Astrocyte (in vitro differentiated cells and primary cell): ENCODE results near the gene CSMD2. TPM values are rescaled to one million over a fixed set of nuclear protein-coding genes. Genes with fewer than 3 reads are reported as not detected.

Experiments used
- DNase-seq: peaks from one replicate; pipeline ENCODE4 v3.0.0-alpha.2; 2010; ENCODE audit warnings: low read depth
- FAIRE-seq: peaks from 2 replicates; lab custom pipeline; 2011; peaks lifted over from hg19 to GRCh38; lab: Jason Lieb, UNC
- H2AFZ ChIP-seq: 2 replicates; pipeline ENCODE4 v1.6.0; 2012; ENCODE audit warnings: low read depth, low read length, inconsistent platforms
- H3K27ac ChIP-seq: 2 replicates; pipeline ENCODE4 v1.5.1; 2011; ENCODE audit warnings: low read depth, low read length, inconsistent platforms
- H3K27me3 ChIP-seq: 2 replicates; pipeline ENCODE4 v1.6.0; 2011; ENCODE audit warnings: low read length, inconsistent platforms; ENCODE audit not compliant: insufficient read depth
- H3K36me3 ChIP-seq: 2 replicates; pipeline ENCODE4 v1.5.1; 2011; ENCODE audit warnings: low read length, inconsistent platforms; ENCODE audit not compliant: insufficient read depth
- H3K4me1 ChIP-seq: 2 replicates; pipeline ENCODE4 v1.5.1; 2011; ENCODE audit warnings: low read length, inconsistent platforms; ENCODE audit not compliant: insufficient read depth
- H3K4me2 ChIP-seq: 2 replicates; pipeline ENCODE4 v1.6.0; 2012; ENCODE audit warnings: low read length, inconsistent platforms
- H3K4me3 ChIP-seq: 2 replicates; pipeline ENCODE4 v1.5.1; 2011; ENCODE audit warnings: low read depth, mild to moderate bottlenecking, low read length, inconsistent platforms; ENCODE audit not compliant: insufficient read depth
- H3K79me2 ChIP-seq: 2 replicates; pipeline ENCODE4 v1.6.0; 2012; ENCODE audit warnings: mild to moderate bottlenecking, low read length, inconsistent platforms; ENCODE audit not compliant: insufficient read depth
- H3K9ac ChIP-seq: 2 replicates; pipeline ENCODE4 v1.6.0; 2012; ENCODE audit warnings: mild to moderate bottlenecking, low read length, inconsistent platforms
- H3K9me3 ChIP-seq: 2 replicates; pipeline ENCODE4 v1.5.1; 2012; ENCODE audit warnings: low read depth, mild to moderate bottlenecking, low read length, inconsistent platforms; ENCODE audit not compliant: insufficient read depth
- H4K20me1 ChIP-seq: 2 replicates; pipeline ENCODE4 v1.6.0; 2012; ENCODE audit warnings: low read length, inconsistent platforms; ENCODE audit not compliant: insufficient read depth
- H3K27ac Mint-ChIP-seq: one replicate; pipeline ENCODE4 v1.8.0; 2021; ENCODE audit warnings: mild to moderate bottlenecking, mixed read lengths; ENCODE audit not compliant: unreplicated experiment
- H3K27me3 Mint-ChIP-seq: one replicate; pipeline ENCODE4 v1.8.0; 2021; ENCODE audit warnings: low read depth, mixed read lengths; ENCODE audit not compliant: unreplicated experiment
- H3K36me3 Mint-ChIP-seq: one replicate; pipeline ENCODE4 v1.8.0; 2021; ENCODE audit warnings: low read depth, mixed read lengths; ENCODE audit not compliant: unreplicated experiment
- H3K4me1 Mint-ChIP-seq: one replicate; pipeline ENCODE4 v1.8.0; 2021; ENCODE audit warnings: low read depth, mixed read lengths; ENCODE audit not compliant: unreplicated experiment
- H3K4me3 Mint-ChIP-seq: one replicate; pipeline ENCODE4 v1.8.0; 2021; ENCODE audit warnings: mild to moderate bottlenecking, moderate library complexity, mixed read lengths; ENCODE audit not compliant: unreplicated experiment
- H3K9me3 Mint-ChIP-seq: one replicate; pipeline ENCODE4 v1.8.0; 2021; ENCODE audit warnings: mild to moderate bottlenecking, mixed read lengths; ENCODE audit not compliant: unreplicated experiment
- EZH2 ChIP-seq: IDR thresholded peaks from 2 replicates; pipeline ENCODE4 v1.6.1; 2012; ENCODE audit warnings: mild to moderate bottlenecking, low read length, inconsistent platforms; ENCODE audit not compliant: insufficient read depth
- total RNA-seq: library from RNA; stranded (reverse); gene quantifications from 2 replicates; pipeline ENCODE4 v1.2.1, GENCODE V29; 2021
- TF ChIP-seq, protein P1 (sequence below): IDR thresholded peaks from 2 replicates; pipeline ENCODE4 v1.5.1; 2011; ENCODE audit warnings: low read depth, mild to moderate bottlenecking, inconsistent platforms, low read length, moderate library complexity; ENCODE audit not compliant: insufficient read depth

The CSMD2 gene
- total RNA-seq, 1 donor from 2014 or later = 11.1 TPM

DNA sequence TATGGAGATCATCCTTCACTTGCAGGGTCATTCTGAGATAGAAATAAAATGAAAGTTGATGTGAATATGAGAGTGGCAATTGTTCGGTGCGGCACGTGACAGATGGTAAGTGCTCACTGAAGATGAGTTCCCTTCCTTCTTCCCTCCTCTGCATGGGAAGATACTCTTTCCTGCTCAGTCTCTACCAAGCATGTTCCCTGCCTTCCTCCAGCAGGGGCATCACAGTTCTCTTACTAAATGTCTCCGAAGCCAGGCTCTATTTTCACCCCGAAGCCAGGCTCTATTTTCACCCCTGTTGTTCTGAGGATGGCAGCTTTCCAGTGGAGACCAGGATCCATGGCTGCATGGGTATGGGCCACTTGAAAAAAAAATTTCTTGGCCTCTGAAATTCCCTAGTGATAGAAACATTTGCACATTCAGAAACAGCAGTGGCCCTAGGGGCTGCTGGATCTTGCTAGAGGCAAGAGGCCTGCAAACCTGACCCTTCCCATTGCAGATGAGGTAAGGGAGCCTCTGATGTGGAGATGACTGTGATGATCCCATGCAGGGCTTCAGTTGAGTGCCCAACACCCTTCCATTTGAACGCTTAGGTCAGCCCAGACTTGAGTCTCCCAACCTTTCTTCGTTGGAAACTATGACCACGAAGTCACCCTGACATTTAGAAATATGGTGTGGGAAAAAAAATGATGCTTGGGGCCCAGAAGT lies 424.8 kb downstream of the CSMD2 start:
- H3K4me1 Mint-ChIP-seq = no peaks in the 10 kb centered on the region
- no peak overlapping the region for H3K4me3 Mint-ChIP-seq
- Histone ChIP-seq H3K79me2 (no peaks in the 10 kb centered on the region), H2AFZ (no peak overlapping the region), H4K20me1 (no peaks in the 10 kb centered on the region), H3K27me3 (no peaks in the 10 kb centered on the region), H3K9me3 (no peaks in the 10 kb centered on the region), H3K27ac (no peak overlapping the region), H3K4me3 (no peak overlapping the region), H3K4me2 (no peak overlapping the region), H3K4me1 (no peaks in the 10 kb centered on the region), H3K9ac (no peak overlapping the region), H3K36me3 (peaks cover 7% of the 10 kb centered on the region)
- H3K27me3 Mint-ChIP-seq = peaks cover 4% of the 10 kb centered on the region
- FAIRE-seq = no peak
- H3K9me3 Mint-ChIP-seq = peaks cover 5% of the 10 kb centered on the region
- no peak overlapping the region for H3K27ac Mint-ChIP-seq
- peaks cover 26% of the 10 kb centered on the region for H3K36me3 Mint-ChIP-seq
- no peak for TF ChIP-seq EZH2
- TF ChIP-seq, protein P1, sequence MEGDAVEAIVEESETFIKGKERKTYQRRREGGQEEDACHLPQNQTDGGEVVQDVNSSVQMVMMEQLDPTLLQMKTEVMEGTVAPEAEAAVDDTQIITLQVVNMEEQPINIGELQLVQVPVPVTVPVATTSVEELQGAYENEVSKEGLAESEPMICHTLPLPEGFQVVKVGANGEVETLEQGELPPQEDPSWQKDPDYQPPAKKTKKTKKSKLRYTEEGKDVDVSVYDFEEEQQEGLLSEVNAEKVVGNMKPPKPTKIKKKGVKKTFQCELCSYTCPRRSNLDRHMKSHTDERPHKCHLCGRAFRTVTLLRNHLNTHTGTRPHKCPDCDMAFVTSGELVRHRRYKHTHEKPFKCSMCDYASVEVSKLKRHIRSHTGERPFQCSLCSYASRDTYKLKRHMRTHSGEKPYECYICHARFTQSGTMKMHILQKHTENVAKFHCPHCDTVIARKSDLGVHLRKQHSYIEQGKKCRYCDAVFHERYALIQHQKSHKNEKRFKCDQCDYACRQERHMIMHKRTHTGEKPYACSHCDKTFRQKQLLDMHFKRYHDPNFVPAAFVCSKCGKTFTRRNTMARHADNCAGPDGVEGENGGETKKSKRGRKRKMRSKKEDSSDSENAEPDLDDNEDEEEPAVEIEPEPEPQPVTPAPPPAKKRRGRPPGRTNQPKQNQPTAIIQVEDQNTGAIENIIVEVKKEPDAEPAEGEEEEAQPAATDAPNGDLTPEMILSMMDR = no peak
- DNase-seq = no peak

DNA sequence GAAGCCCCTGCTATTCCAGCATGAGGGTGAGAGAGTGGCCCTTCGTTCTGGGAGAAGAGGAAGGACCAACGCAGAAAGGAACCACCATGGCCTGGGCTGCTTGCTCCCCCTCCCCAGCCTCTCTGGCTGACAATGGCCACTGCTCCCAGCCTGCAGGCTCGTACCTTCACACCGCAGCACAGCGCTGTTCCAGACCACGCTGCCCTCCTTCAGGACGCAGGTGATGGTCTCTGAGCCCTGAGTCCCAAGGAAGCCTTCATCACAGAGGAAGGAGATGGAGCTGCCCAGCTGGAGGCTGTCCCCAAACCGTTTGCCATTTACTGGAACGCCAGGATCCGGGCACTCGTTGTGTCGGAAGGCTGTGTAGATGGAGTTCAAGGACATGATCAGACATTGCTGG lies 426.1 kb downstream of the CSMD2 start:
- Mint-ChIP-seq H3K4me1 (no peaks in the 10 kb centered on the region), H3K36me3 (peaks cover 26% of the 10 kb centered on the region), H3K27me3 (peaks cover 4% of the 10 kb centered on the region), H3K9me3 (peaks cover 5% of the 10 kb centered on the region), H3K4me3 (no peak overlapping the region), H3K27ac (no peak overlapping the region)
- no peak overlapping the region for H3K9ac ChIP-seq
- H3K4me3 ChIP-seq = no peak overlapping the region
- no peaks in the 10 kb centered on the region for H3K79me2 ChIP-seq
- peaks cover 7% of the 10 kb centered on the region for H3K36me3 ChIP-seq
- FAIRE-seq = no peak
- H3K27me3 ChIP-seq = no peaks in the 10 kb centered on the region
- H2AFZ ChIP-seq = no peak overlapping the region
- H4K20me1 ChIP-seq = no peaks in the 10 kb centered on the region
- TF ChIP-seq EZH2 = no peak
- TF ChIP-seq, protein P1 = no peak
- H3K9me3 ChIP-seq = no peaks in the 10 kb centered on the region
- H3K4me1 ChIP-seq = no peaks in the 10 kb centered on the region
- no peak overlapping the region for H3K27ac ChIP-seq
- DNase-seq = no peak
- H3K4me2 ChIP-seq = no peak overlapping the region

DNA sequence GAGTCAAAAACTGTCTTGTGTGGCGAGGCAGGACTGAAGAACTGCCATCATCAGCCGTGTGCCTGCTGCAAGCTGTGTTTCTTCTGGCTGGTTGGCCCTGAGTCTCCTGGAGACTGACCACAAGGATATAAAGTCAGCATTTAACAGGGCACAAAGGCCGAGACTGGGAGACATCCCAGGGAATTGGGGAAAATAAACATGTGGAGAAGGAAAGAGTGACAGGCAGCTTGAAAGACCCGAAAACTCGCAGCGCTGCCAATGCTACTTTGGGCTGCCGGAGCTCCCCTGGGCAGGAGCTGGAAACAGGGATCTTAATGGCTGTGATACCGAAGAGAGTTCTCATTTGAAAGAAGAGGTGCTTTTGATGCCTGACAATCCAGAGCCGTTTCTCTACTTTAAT lies 426.5 kb downstream of the CSMD2 start:
- H3K27ac Mint-ChIP-seq = no peak overlapping the region
- FAIRE-seq (no peak), DNase-seq (no peak)

More for the DNA sequence above, 426.5 kb downstream of the CSMD2 start:
- no peaks in the 10 kb centered on the region for H3K79me2 ChIP-seq
- no peak overlapping the region for H3K4me3 Mint-ChIP-seq
- no peak overlapping the region for H2AFZ ChIP-seq
- H3K36me3 ChIP-seq = peaks cover 7% of the 10 kb centered on the region
- no peak overlapping the region for H3K4me2 ChIP-seq
- H3K4me1 Mint-ChIP-seq = no peaks in the 10 kb centered on the region
- no peak overlapping the region for H3K9ac ChIP-seq
- no peaks in the 10 kb centered on the region for H3K9me3 ChIP-seq
- TF ChIP-seq, protein P1 = no peak
- no peak for TF ChIP-seq EZH2
- H3K27me3 Mint-ChIP-seq = peaks cover 4% of the 10 kb centered on the region
- H3K36me3 Mint-ChIP-seq = peaks cover 28% of the 10 kb centered on the region
- H4K20me1 ChIP-seq = no peaks in the 10 kb centered on the region
- no peaks in the 10 kb centered on the region for H3K27me3 ChIP-seq
- H3K4me3 ChIP-seq = no peak overlapping the region
- peaks cover 5% of the 10 kb centered on the region for H3K9me3 Mint-ChIP-seq
- no peaks in the 10 kb centered on the region for H3K4me1 ChIP-seq
- H3K27ac ChIP-seq = no peak overlapping the region
